Transverse colon (tissue), 4 donors: Measurements from ENCODE around the gene CCDC6.

Source experiments
- EP300 ChIP-seq: sonication (generic); formaldehyde crosslinking; IDR thresholded peaks from one replicate; pipeline ENCODE4 v1.6.1; 2017; ENCODE audit warnings: antibody characterized with exemption, low read depth
- POLR2A ChIP-seq: fragments of 450-650 bp; IDR thresholded peaks from one replicate; pipeline ENCODE4 v1.6.1; 2016; ENCODE audit warnings: antibody characterized with exemption, mild to moderate bottlenecking, moderate library complexity
- POLR2AphosphoS5 ChIP-seq, 3 donors: sonication (generic); formaldehyde crosslinking; IDR thresholded peaks; one replicate each; pipeline ENCODE4 v1.6.1; 2016; ENCODE audit warnings: antibody characterized with exemption in 3 of 3
- TF ChIP-seq, protein P1 (sequence below), 5 experiments: fragments of 200-600 bp in 3 of 5; fragments of 450-650 bp in 2 of 5; sonication (generic) in 3 of 5; IDR thresholded peaks; 1 replicate in 2 of 5; 2 replicates in 3 of 5; pipeline ENCODE4 v1.5.1; 2016 to 2017; ENCODE audit warnings: antibody characterized with exemption in 5 of 5, inconsistent platforms in 3 of 5, mild to moderate bottlenecking in 2 of 5, moderate library complexity in 1 of 5

GRCh38 chr10:59885430-59886134 is 20.8 kb downstream of the CCDC6 start:
- TF ChIP-seq POLR2A: no peak
- TF ChIP-seq EP300: no peak
- TF ChIP-seq, protein P1, sequence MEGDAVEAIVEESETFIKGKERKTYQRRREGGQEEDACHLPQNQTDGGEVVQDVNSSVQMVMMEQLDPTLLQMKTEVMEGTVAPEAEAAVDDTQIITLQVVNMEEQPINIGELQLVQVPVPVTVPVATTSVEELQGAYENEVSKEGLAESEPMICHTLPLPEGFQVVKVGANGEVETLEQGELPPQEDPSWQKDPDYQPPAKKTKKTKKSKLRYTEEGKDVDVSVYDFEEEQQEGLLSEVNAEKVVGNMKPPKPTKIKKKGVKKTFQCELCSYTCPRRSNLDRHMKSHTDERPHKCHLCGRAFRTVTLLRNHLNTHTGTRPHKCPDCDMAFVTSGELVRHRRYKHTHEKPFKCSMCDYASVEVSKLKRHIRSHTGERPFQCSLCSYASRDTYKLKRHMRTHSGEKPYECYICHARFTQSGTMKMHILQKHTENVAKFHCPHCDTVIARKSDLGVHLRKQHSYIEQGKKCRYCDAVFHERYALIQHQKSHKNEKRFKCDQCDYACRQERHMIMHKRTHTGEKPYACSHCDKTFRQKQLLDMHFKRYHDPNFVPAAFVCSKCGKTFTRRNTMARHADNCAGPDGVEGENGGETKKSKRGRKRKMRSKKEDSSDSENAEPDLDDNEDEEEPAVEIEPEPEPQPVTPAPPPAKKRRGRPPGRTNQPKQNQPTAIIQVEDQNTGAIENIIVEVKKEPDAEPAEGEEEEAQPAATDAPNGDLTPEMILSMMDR (IDR thresholded peaks at IDR 0.05): no peak
- TF ChIP-seq POLR2AphosphoS5 (IDR thresholded peaks at IDR 0.05): no peak
